ENCODE data around the gene DIP2B. TPM values are rescaled to one million over a fixed set of nuclear protein-coding genes. Genes with fewer than 3 reads are reported as not detected.
A peak's percentile ranks its signal among the peaks of the same experiment; 100 is the strongest.

The DIP2B gene
- total RNA-seq, 1 experiment from 2014 or later = 20.0 TPM

DNA sequence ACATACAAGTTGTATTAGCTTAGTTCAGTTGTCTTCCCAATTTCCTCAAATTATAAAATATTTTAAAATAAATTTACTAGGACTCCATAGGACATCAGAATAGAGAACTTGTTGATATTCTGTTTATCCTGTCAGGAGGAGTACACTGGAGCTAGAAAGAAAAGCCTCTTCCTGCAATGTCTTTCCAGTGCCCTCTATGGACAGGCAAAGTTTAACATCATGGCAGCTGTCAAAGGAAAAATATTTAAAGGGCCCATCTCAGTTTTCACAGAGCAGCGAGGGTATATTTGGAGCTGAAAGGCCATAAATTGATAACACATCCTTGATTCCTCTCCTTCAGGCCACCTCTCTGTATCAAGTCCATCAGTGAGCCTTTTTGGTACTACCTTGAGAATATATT is 19.0 kb downstream of the DIP2B start:
- Histone ChIP-seq H3K18ac (ENCODE audit: insufficient read length, low read depth, low read length) (no peak overlapping the region), H3K56ac (ENCODE audit: insufficient read length, low read depth, low read length) (no peak overlapping the region), H3K14ac (ENCODE audit: insufficient read depth, low read length) (no peak overlapping the region), H3K9ac (ENCODE audit: extremely low read depth, insufficient read length, low read length) (no peak overlapping the region), H3K23me2 (ENCODE audit: insufficient read length, low read depth, low read length, poor library complexity, severe bottlenecking) (no peaks in the 10 kb centered on the region), H3K27ac (ENCODE audit: insufficient read length, low read depth, low read length) (no peak overlapping the region), H2AFZ (ENCODE audit: low read length) (no peak overlapping the region), H4K8ac (replicated peaks; ENCODE audit: insufficient read length, low read depth, low read length) (no peak overlapping the region), H3K4ac (ENCODE audit: low read depth, low read length) (no peak overlapping the region), H2BK12ac (ENCODE audit: insufficient read length, low read depth, low read length) (no peak overlapping the region), H3K4me1 (ENCODE audit: insufficient read depth, low read length) (no peaks in the 10 kb centered on the region), H3K79me2 (ENCODE audit: insufficient read depth, low read length) (peaks cover 5% of the 10 kb centered on the region; the same call in 1 of the 2 replicates), H3K27me3 (ENCODE audit: insufficient read depth, low read length) (no peaks in the 10 kb centered on the region), H2BK120ac (ENCODE audit: low read depth, low read length, poor library complexity, severe bottlenecking) (no peak overlapping the region), H3T11ph (ENCODE audit: low read length) (no peak overlapping the region), H4K91ac (ENCODE audit: insufficient read length, low read depth, low read length) (no peak overlapping the region), H2BK20ac (ENCODE audit: low read depth, low read length, poor library complexity, severe bottlenecking) (no peak overlapping the region), H3K23ac (ENCODE audit: insufficient read length, low read depth, low read length) (no peak overlapping the region), H4K20me1 (ENCODE audit: control insufficient read depth, insufficient read depth, insufficient read length) (no peaks in the 10 kb centered on the region), H4K5ac (ENCODE audit: insufficient read length, low read depth, low read length) (no peak overlapping the region), H2BK5ac (ENCODE audit: insufficient read length, low read length) (no peak overlapping the region), H2BK15ac (ENCODE audit: low read depth, low read length) (no peak overlapping the region), H3K9me3 (ENCODE audit: control insufficient read depth, low read depth, low read length) (no peaks in the 10 kb centered on the region), H3K4me2 (ENCODE audit: insufficient read depth, insufficient read length, low read length) (no peak overlapping the region), H3K79me1 (ENCODE audit: insufficient read depth, low read depth, low read length, poor library complexity, severe bottlenecking) (peaks cover 1% of the 10 kb centered on the region), H2AK5ac (ENCODE audit: insufficient read length, low read length) (no peak overlapping the region)
- TF ChIP-seq, protein P1, sequence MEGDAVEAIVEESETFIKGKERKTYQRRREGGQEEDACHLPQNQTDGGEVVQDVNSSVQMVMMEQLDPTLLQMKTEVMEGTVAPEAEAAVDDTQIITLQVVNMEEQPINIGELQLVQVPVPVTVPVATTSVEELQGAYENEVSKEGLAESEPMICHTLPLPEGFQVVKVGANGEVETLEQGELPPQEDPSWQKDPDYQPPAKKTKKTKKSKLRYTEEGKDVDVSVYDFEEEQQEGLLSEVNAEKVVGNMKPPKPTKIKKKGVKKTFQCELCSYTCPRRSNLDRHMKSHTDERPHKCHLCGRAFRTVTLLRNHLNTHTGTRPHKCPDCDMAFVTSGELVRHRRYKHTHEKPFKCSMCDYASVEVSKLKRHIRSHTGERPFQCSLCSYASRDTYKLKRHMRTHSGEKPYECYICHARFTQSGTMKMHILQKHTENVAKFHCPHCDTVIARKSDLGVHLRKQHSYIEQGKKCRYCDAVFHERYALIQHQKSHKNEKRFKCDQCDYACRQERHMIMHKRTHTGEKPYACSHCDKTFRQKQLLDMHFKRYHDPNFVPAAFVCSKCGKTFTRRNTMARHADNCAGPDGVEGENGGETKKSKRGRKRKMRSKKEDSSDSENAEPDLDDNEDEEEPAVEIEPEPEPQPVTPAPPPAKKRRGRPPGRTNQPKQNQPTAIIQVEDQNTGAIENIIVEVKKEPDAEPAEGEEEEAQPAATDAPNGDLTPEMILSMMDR (conservative IDR thresholded peaks at IDR 0.05) = no peak
- no peak for DNase-seq
- peaks cover 0 to 1% (median 0%) of the 10 kb centered on the region in 3 experiments; a peak in 1 of 7 replicates for H3K36me3 Mint-ChIP-seq (ENCODE audit: insufficient read depth in 1 of 3, low read depth in 3 of 3)
- H3K27ac Mint-ChIP-seq = peak overlapping the region in 1 of 3 experiments; percentile 13; a peak in 1 of 7 replicates
- H3K27me3 Mint-ChIP-seq (ENCODE audit: low read depth) = no peaks in the 10 kb centered on the region
- WGBS (ENCODE audit: extremely low coverage, insufficient read length, low lambda C conversion rate) = no CpG with 5 or more reads among the region's 1 CpG
- peaks cover 17 to 19% of the 10 kb centered on the region in 2 experiments for H3K4me1 Mint-ChIP-seq
- no peak overlapping the region for H3K4me3 Mint-ChIP-seq
- H3K9me3 Mint-ChIP-seq = no peaks in the 10 kb centered on the region

Data from H9 (cell line).